ENCODE data around the gene ETFA. TPM values are rescaled to one million over a fixed set of nuclear protein-coding genes. Genes with fewer than 3 reads are reported as not detected.

Gene ETFA
- total and polyA plus RNA-seq, 10 of the 15 experiments (the other 5 are each of a cell fraction or from before 2014, with no cell fraction given): 114 to 331 (median 152) TPM

DNA sequence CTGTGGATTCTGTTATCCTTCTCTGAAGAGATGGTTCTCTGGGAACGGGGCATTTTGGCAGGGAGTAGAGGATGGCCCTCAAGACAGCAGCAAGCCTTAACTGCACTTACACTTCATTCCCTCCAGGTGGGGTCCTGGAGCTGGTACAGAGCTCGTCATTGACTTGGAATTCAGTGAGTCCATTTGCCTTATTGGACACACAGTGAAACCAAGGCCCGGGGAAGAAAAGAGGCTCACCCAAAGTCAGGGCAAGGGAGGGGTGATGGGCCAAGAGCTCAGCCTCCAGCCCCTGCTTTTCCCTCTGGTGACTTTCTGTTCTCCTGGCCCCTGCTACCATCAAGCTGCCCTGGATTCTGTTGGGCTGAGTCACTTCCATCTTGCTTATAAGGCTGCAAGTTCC, 125.6 kb downstream of the ETFA start:
- ChIA-PET POLR2A (no interaction called here), CTCF (interaction anchor here (0.6 to 2.8 kb wide), 11 partner anchors 11 to 681 kb away, joined by 3 to 15 read pairs (median 4); no protein-coding TSS in a partner anchor), RAD21 (ENCODE audit: unreplicated experiment) (interaction anchor here (1.2 to 1.6 kb wide), 3 partner anchors 35 to 681 kb away, joined by 4 to 14 read pairs (median 4); no protein-coding TSS in a partner anchor), SMC1A (ENCODE audit: uncharacterized antibody, unreplicated experiment) (interaction anchor here (0.8 to 1.4 kb wide), 4 partner anchors 30 to 680 kb away, joined by 3 to 4 read pairs (median 4); no protein-coding TSS in a partner anchor)
- Histone ChIP-seq H4K20me1 (ENCODE audit: control insufficient read depth, insufficient read depth) (no peaks in the 10 kb centered on the region; the same call in 1 of the 2 replicates), H3K9me3 (replicated peaks; ENCODE audit: control insufficient read depth, insufficient read depth, low read length) (no peaks in the 10 kb centered on the region; the same call in 2 of the 3 replicates), H3K4me3 (no peak overlapping the region), H3K27me3 (replicated peaks in 1 of 2; ENCODE audit: control insufficient read depth in 2 of 2, insufficient read depth in 2 of 2, low read length in 1 of 2) (peaks cover 0 to 1% of the 10 kb centered on the region in 2 experiments; a peak in 2 of 4 replicates), H3K79me2 (ENCODE audit: control insufficient read depth, insufficient read depth, low read length) (no peaks in the 10 kb centered on the region), H3K36me3 (ENCODE audit: control insufficient read depth in 2 of 2, insufficient read depth in 2 of 2, low read length in 1 of 2) (no peaks in the 10 kb centered on the region), H3K27ac (ENCODE audit: control insufficient read depth, insufficient read depth) (no peak overlapping the region), H3K4me1 (ENCODE audit: control insufficient read depth, insufficient read depth, low read length) (peaks cover 18% of the 10 kb centered on the region), H3K4me2 (ENCODE audit: control insufficient read depth, insufficient read depth) (no peak overlapping the region), H2AFZ (ENCODE audit: control insufficient read depth, low read depth, low read length) (no peak overlapping the region), H3K9ac (ENCODE audit: control insufficient read depth, insufficient read depth, low read length) (no peak overlapping the region)
- no peak for DNase-seq (ENCODE audit: low read depth, low spot score)
- WGBS (ENCODE audit: insufficient coverage, insufficient replicate concordance, low lambda C conversion rate, missing lambda C conversion rate): 35% methylated on average over 3 of the region's 3 CpGs
- no peak for FAIRE-seq
- ATAC-seq: peak; percentile 61
- in situ Hi-C loops (cut with MboI): no loop called here
- BruUV-seq (replicated peaks): no TSS peak
- intact Hi-C loops (cut with micrococcal nuclease; ENCODE audit: unreplicated experiment): no loop called here
- no peak for TF ChIP-seq WRNIP1 (IDR thresholded peaks at IDR 0.05; ENCODE audit: borderline replicate concordance, low read depth, low read length)
- TF ChIP-seq, protein P1, sequence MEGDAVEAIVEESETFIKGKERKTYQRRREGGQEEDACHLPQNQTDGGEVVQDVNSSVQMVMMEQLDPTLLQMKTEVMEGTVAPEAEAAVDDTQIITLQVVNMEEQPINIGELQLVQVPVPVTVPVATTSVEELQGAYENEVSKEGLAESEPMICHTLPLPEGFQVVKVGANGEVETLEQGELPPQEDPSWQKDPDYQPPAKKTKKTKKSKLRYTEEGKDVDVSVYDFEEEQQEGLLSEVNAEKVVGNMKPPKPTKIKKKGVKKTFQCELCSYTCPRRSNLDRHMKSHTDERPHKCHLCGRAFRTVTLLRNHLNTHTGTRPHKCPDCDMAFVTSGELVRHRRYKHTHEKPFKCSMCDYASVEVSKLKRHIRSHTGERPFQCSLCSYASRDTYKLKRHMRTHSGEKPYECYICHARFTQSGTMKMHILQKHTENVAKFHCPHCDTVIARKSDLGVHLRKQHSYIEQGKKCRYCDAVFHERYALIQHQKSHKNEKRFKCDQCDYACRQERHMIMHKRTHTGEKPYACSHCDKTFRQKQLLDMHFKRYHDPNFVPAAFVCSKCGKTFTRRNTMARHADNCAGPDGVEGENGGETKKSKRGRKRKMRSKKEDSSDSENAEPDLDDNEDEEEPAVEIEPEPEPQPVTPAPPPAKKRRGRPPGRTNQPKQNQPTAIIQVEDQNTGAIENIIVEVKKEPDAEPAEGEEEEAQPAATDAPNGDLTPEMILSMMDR (IDR thresholded peaks at IDR 0.05 in 2 of 3, conservative IDR thresholded peaks at IDR 0.05 in 1 of 3; ENCODE audit: control insufficient read depth in 2 of 3, extremely low read depth in 1 of 3, insufficient read depth in 1 of 3, low read depth in 3 of 3, low read length in 3 of 3): peak; percentile 56 to 70 (median 59)
- peak; percentile 43; the same call in 1 of the 2 replicates for TF ChIP-seq SMC3 (IDR thresholded peaks at IDR 0.05; ENCODE audit: borderline replicate concordance, low read length)
- TF ChIP-seq CHD2 (IDR thresholded peaks at IDR 0.05; ENCODE audit: borderline replicate concordance, low read depth, low read length): no peak
- TF ChIP-seq RAD21 (IDR thresholded peaks at IDR 0.05; ENCODE audit: insufficient read depth, low read depth, low read length): peak; percentile 51; the same call in 1 of the 2 replicates

All from GM12878 (cell line).